Ishikawa (cell line): ENCODE measurements around the gene LIX1.

ENCODE experiments used
- CEBPB ChIP-seq: IDR thresholded peaks from 2 replicates; pipeline ENCODE4 v1.6.1; 2012
- CREB1 ChIP-seq: IDR thresholded peaks from 2 replicates; pipeline ENCODE4 v1.6.1; 2012; ENCODE audit warnings: low read depth
- EGR1 ChIP-seq: IDR thresholded peaks from 2 replicates; pipeline ENCODE4 v1.6.1; 2012
- EP300 ChIP-seq: IDR thresholded peaks from 2 replicates; pipeline ENCODE4 v1.6.1; 2012; ENCODE audit warnings: borderline replicate concordance
- MAX ChIP-seq: IDR thresholded peaks from 2 replicates; pipeline ENCODE4 v1.6.1; 2012
- RAD21 ChIP-seq: IDR thresholded peaks from 2 replicates; pipeline ENCODE4 v1.6.1; 2012; ENCODE audit warnings: low read depth
- REST ChIP-seq: IDR thresholded peaks from 2 replicates; pipeline ENCODE4 v1.6.1; 2012; ENCODE audit warnings: low read depth, mild to moderate bottlenecking
- TAF1 ChIP-seq: IDR thresholded peaks from 2 replicates; pipeline ENCODE4 v1.6.1; 2012; ENCODE audit warnings: low read depth, mild to moderate bottlenecking
- TCF12 ChIP-seq: IDR thresholded peaks from 2 replicates; pipeline ENCODE4 v1.6.1; 2012; ENCODE audit warnings: low read depth
- TEAD4 ChIP-seq: IDR thresholded peaks from 2 replicates; pipeline ENCODE4 v1.6.1; 2012
- YY1 ChIP-seq: IDR thresholded peaks from 2 replicates; pipeline ENCODE4 v1.6.1; 2012; ENCODE audit warnings: low read depth

GRCh38 chr5:97063251-97063650 is 79.2 kb downstream of the LIX1 start:
- TF ChIP-seq MAX (no peak), TAF1 (no peak), RAD21 (no peak), TEAD4 (no peak), REST (no peak), TCF12 (no peak), EP300 (no peak), CEBPB (no peak), EGR1 (no peak), CREB1 (no peak), YY1 (no peak)
